Skeletal muscle satellite cell (primary cell): ENCODE results near the gene PPP1R9A.

Experiments used
- H3K27me3 ChIP-seq: 2 replicates; pipeline ENCODE4 v1.7.0; 2013; ENCODE audit warnings: low read length; ENCODE audit not compliant: control insufficient read depth, insufficient read depth
- H3K36me3 ChIP-seq: 2 replicates; pipeline ENCODE4 v1.7.0; 2013; ENCODE audit warnings: mild to moderate bottlenecking, control low read depth, low read length; ENCODE audit not compliant: insufficient read depth
- H3K4me1 ChIP-seq: 2 replicates; pipeline ENCODE4 v1.7.0; 2013; ENCODE audit warnings: low read length; ENCODE audit not compliant: control insufficient read depth, insufficient read depth
- H3K4me2 ChIP-seq: 2 replicates; pipeline ENCODE4 v1.7.0; 2013; ENCODE audit warnings: mild to moderate bottlenecking, low read length
- H3K4me3 ChIP-seq: 2 replicates; pipeline ENCODE4 v1.7.0; 2013; ENCODE audit warnings: low read length
- H3K9ac ChIP-seq: 2 replicates; pipeline ENCODE4 v1.7.0; 2013; ENCODE audit warnings: mild to moderate bottlenecking, low read depth, low read length, moderate library complexity
- H3K9me3 ChIP-seq: replicated peaks from 2 replicates; pipeline ENCODE4 v1.7.0; 2013; ENCODE audit warnings: mild to moderate bottlenecking, control low read depth, low read length

Gene PPP1R9A

GRCh38 chr7:95290166-95290830 is 382.9 kb downstream of the PPP1R9A start:
- no peak overlapping the region for H3K9ac ChIP-seq
- no peak overlapping the region for H3K4me3 ChIP-seq
- H3K4me1 ChIP-seq = no peaks in the 10 kb centered on the region
- no peaks in the 10 kb centered on the region for H3K27me3 ChIP-seq
- no peaks in the 10 kb centered on the region for H3K9me3 ChIP-seq
- H3K4me2 ChIP-seq = no peak overlapping the region
- H3K36me3 ChIP-seq = no peaks in the 10 kb centered on the region

- Histone ChIP-seq H3K4me2 (no peak overlapping the region), H3K9ac (no peak overlapping the region), H3K36me3 (no peaks in the 10 kb centered on the region), H3K4me1 (no peaks in the 10 kb centered on the region), H3K27me3 (peaks cover 3% of the 10 kb centered on the region), H3K4me3 (no peak overlapping the region), H3K9me3 (no peaks in the 10 kb centered on the region)
Measured at GRCh38 chr7:95295397-95295796, 388.0 kb downstream of the PPP1R9A start.

- Histone ChIP-seq H3K27me3 (peaks cover 3% of the 10 kb centered on the region), H3K9me3 (no peaks in the 10 kb centered on the region), H3K4me3 (no peak overlapping the region), H3K36me3 (no peaks in the 10 kb centered on the region), H3K9ac (no peak overlapping the region), H3K4me2 (no peak overlapping the region), H3K4me1 (no peaks in the 10 kb centered on the region)
Measured at GRCh38 chr7:95296456-95296855, 389.1 kb downstream of the PPP1R9A start.

GRCh38 chr7:95297041-95297440 is 389.6 kb downstream of the PPP1R9A start:
- Histone ChIP-seq H3K4me1 (no peaks in the 10 kb centered on the region), H3K9me3 (no peaks in the 10 kb centered on the region), H3K4me2 (no peak overlapping the region), H3K27me3 (peaks cover 3% of the 10 kb centered on the region), H3K4me3 (no peak overlapping the region), H3K36me3 (no peaks in the 10 kb centered on the region), H3K9ac (no peak overlapping the region)

- peaks cover 3% of the 10 kb centered on the region for H3K27me3 ChIP-seq
- no peaks in the 10 kb centered on the region for H3K9me3 ChIP-seq
- H3K9ac ChIP-seq = no peak overlapping the region
- no peaks in the 10 kb centered on the region for H3K36me3 ChIP-seq
- no peak overlapping the region for H3K4me3 ChIP-seq
- H3K4me2 ChIP-seq = no peak overlapping the region
- no peaks in the 10 kb centered on the region for H3K4me1 ChIP-seq
Measured at GRCh38 chr7:95298091-95298490, 390.7 kb downstream of the PPP1R9A start.

- no peaks in the 10 kb centered on the region for H3K4me1 ChIP-seq
- H3K9ac ChIP-seq = no peak overlapping the region
- peaks cover 4% of the 10 kb centered on the region for H3K27me3 ChIP-seq
- no peaks in the 10 kb centered on the region for H3K9me3 ChIP-seq
- no peak overlapping the region for H3K4me3 ChIP-seq
- H3K4me2 ChIP-seq = no peak overlapping the region
- no peaks in the 10 kb centered on the region for H3K36me3 ChIP-seq
Measured at GRCh38 chr7:95303013-95303905, 395.9 kb downstream of the PPP1R9A start.

GRCh38 chr7:95304990-95305389 is 397.6 kb downstream of the PPP1R9A start:
- no peak overlapping the region for H3K4me2 ChIP-seq
- H3K27me3 ChIP-seq = peaks cover 4% of the 10 kb centered on the region
- no peak overlapping the region for H3K4me3 ChIP-seq

GRCh38 chr7:95309951-95310350 is 402.6 kb downstream of the PPP1R9A start:
- no peak overlapping the region for H3K4me3 ChIP-seq
- no peak overlapping the region for H3K4me2 ChIP-seq
- H3K27me3 ChIP-seq = peaks cover 4% of the 10 kb centered on the region
- H3K9ac ChIP-seq = no peak overlapping the region
- no peaks in the 10 kb centered on the region for H3K9me3 ChIP-seq
- H3K36me3 ChIP-seq = no peaks in the 10 kb centered on the region
- peaks cover 7% of the 10 kb centered on the region for H3K4me1 ChIP-seq

More at GRCh38 chr7:95304990-95305389, 397.6 kb downstream of the PPP1R9A start:
- H3K9me3 ChIP-seq = no peaks in the 10 kb centered on the region
- peaks cover 7% of the 10 kb centered on the region for H3K4me1 ChIP-seq
- no peak overlapping the region for H3K9ac ChIP-seq
- no peaks in the 10 kb centered on the region for H3K36me3 ChIP-seq

- Histone ChIP-seq H3K4me3 (no peak overlapping the region), H3K36me3 (no peaks in the 10 kb centered on the region), H3K9me3 (no peaks in the 10 kb centered on the region), H3K4me2 (no peak overlapping the region), H3K9ac (no peak overlapping the region), H3K27me3 (peaks cover 2% of the 10 kb centered on the region), H3K4me1 (peaks cover 7% of the 10 kb centered on the region)
Measured at GRCh38 chr7:95311389-95311788, 404.0 kb downstream of the PPP1R9A start.

GRCh38 chr7:95312561-95312960 is 405.2 kb downstream of the PPP1R9A start:
- Histone ChIP-seq H3K4me3 (no peak overlapping the region), H3K9me3 (no peaks in the 10 kb centered on the region), H3K27me3 (no peaks in the 10 kb centered on the region), H3K4me1 (peaks cover 7% of the 10 kb centered on the region), H3K9ac (no peak overlapping the region), H3K4me2 (no peak overlapping the region), H3K36me3 (no peaks in the 10 kb centered on the region)

GRCh38 chr7:95316588-95316987 is 409.2 kb downstream of the PPP1R9A start:
- Histone ChIP-seq H3K4me2 (no peak overlapping the region), H3K4me3 (no peak overlapping the region), H3K9ac (no peak overlapping the region), H3K27me3 (no peaks in the 10 kb centered on the region), H3K4me1 (no peaks in the 10 kb centered on the region), H3K36me3 (no peaks in the 10 kb centered on the region), H3K9me3 (no peaks in the 10 kb centered on the region)
